Psoas muscle (tissue), 8 donors: ENCODE measurements around the gene GALNT15. TPM values are rescaled to one million over a fixed set of nuclear protein-coding genes. Genes with fewer than 3 reads are reported as not detected.

Experiments used
- ATAC-seq, 4 donors: fragments of 200-7000 bp; cut with Tn5 transposase; one replicate each; pipeline ENCODE4 v1.9.1; 2020; ENCODE audit warnings: moderate library complexity in 3 of 4, mild to moderate bottlenecking in 2 of 4
- DNase-seq, 2 donors: peaks; one replicate each; pipeline ENCODE4 v3.0.0-alpha.2; 2020
- H3K27ac ChIP-seq: fragments of 200-600 bp; one replicate; pipeline ENCODE4 v1.8.0; 2022
- H3K27me3 ChIP-seq, 3 donors: fragments of 200-600 bp in 1 of 3; one replicate each; pipeline versions ENCODE4 v1.6.1 to v1.8.0; 2013 to 2022; ENCODE audit warnings: low read length in 2 of 3, mild to moderate bottlenecking in 2 of 3, moderate library complexity in 1 of 3; ENCODE audit not compliant: insufficient read depth in 3 of 3
- H3K36me3 ChIP-seq, 2 donors: fragments of 200-600 bp in 1 of 2; one replicate each; pipeline versions ENCODE4 v1.6.1 to v1.8.0; 2013 to 2022; ENCODE audit warnings: low read depth in 1 of 2, mild to moderate bottlenecking in 1 of 2, moderate library complexity in 1 of 2; ENCODE audit not compliant: insufficient read depth in 1 of 2
- H3K4me1 ChIP-seq: fragments of 200-600 bp; one replicate; pipeline ENCODE4 v1.8.0; 2022
- H3K4me3 ChIP-seq: fragments of 200-600 bp; one replicate; pipeline ENCODE4 v1.8.0; 2022; ENCODE audit warnings: mild to moderate bottlenecking
- H3K9me3 ChIP-seq: fragments of 200-600 bp; one replicate; pipeline ENCODE4 v1.8.0; 2022
- WGBS, 3 donors: extraction: QIAGEN DNeasy Blood & Tissue Kit; methylation state at CpG; one replicate each; pipeline versions ENCODE4 v1.1.6 to v1.1.7; 2013; 5-methylcytosine and 5-hydroxymethylcytosine counted together
- intact Hi-C, 2 donors: fragments of 100-400 bp; cut with DNase I; formaldehyde crosslinking; loops; one replicate each; pipeline versions ENCODE4 v1.11.0 to v1.14.2; 2022
- polyA plus RNA-seq, 3 donors: library from polyadenylated mRNA; stranded (reverse); fragments of 200-250 nt; gene quantifications; one replicate each; pipeline ENCODE4 v1.2.3, GENCODE V29; 2013
- total RNA-seq, 4 donors: library from RNA; stranded (reverse); fragmentation: NEBNext Ultra II Directional in 2 of 4; extraction: Animal tissue kit (Norgen Biotek cat#: 25700) in 2 of 4; gene quantifications; one replicate each; pipeline versions ENCODE4 v1.2.1 to v1.2.4, GENCODE V29; 2021 to 2023
- TF ChIP-seq, protein P1 (sequence below): fragments of 200-600 bp; IDR thresholded peaks from one replicate; pipeline ENCODE4 v1.8.0; 2022; ENCODE audit warnings: antibody characterized with exemption
- donor health status: healthy with polysubstance abuse.
- donor health status: DM: no; HTN: no; CAD: no; lungs with moderate emphysema.
- donor health status: Bipolar disorder and iron deficiency.
- donor health status: healthy.
- donor health status: DM: yes; HTN: yes; CAD: no.
- donor health status: DM: no; HTN: no; CAD: no.
- donor health status: DM: no; HTN: no; CAD: no.
- donor health status: DM: yes; HTN: yes; CAD: no.

The GALNT15 gene
- total and polyA plus RNA-seq, 7 donors, result 5.5 to 50.6 (median 25.8) TPM

DNA sequence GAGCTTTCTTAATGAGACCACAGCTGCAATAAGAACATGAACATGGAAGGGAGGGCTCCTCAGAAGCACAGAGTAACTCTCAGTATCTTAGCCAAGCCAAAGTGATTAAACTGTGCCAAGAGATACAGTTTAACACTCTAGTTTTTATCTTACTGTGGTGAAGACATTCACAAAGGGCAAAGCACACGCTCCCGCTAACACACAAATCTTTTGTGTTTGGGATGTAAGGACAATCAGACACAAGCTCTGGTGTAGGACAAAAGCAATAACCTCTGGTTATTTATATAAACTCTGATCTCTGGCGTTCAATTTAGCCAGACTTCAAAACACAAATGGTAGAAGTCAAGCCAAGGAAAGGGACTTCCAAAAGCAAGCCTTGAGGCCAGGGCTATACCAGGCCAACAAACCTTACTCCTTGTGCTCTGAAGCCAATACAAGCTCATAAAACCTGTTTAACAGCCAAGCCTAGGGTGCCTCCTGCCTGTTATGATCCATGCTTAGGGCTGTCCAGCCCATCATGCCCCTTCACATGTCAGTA, 62.4 kb downstream of the GALNT15 start:
- intact Hi-C loops, result loop anchor here in 1 of 2 donors (5.0 kb wide), 1 partner anchor 40 kb away; no protein-coding TSS in a partner anchor
- Histone ChIP-seq H3K27ac (no peak overlapping the region), H3K27me3 (no peaks in the 10 kb centered on the region), H3K9me3 (no peaks in the 10 kb centered on the region), H3K4me1 (peaks cover 14% of the 10 kb centered on the region), H3K4me3 (no peak overlapping the region), H3K36me3 (no peaks in the 10 kb centered on the region)
- no peak for DNase-seq
- TF ChIP-seq, protein P1, sequence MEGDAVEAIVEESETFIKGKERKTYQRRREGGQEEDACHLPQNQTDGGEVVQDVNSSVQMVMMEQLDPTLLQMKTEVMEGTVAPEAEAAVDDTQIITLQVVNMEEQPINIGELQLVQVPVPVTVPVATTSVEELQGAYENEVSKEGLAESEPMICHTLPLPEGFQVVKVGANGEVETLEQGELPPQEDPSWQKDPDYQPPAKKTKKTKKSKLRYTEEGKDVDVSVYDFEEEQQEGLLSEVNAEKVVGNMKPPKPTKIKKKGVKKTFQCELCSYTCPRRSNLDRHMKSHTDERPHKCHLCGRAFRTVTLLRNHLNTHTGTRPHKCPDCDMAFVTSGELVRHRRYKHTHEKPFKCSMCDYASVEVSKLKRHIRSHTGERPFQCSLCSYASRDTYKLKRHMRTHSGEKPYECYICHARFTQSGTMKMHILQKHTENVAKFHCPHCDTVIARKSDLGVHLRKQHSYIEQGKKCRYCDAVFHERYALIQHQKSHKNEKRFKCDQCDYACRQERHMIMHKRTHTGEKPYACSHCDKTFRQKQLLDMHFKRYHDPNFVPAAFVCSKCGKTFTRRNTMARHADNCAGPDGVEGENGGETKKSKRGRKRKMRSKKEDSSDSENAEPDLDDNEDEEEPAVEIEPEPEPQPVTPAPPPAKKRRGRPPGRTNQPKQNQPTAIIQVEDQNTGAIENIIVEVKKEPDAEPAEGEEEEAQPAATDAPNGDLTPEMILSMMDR, result no peak
- WGBS, 3 donors, result 60 to 80% (median 63%) methylated on average over 3 of the region's 3 CpGs
- ATAC-seq, result no peak

DNA sequence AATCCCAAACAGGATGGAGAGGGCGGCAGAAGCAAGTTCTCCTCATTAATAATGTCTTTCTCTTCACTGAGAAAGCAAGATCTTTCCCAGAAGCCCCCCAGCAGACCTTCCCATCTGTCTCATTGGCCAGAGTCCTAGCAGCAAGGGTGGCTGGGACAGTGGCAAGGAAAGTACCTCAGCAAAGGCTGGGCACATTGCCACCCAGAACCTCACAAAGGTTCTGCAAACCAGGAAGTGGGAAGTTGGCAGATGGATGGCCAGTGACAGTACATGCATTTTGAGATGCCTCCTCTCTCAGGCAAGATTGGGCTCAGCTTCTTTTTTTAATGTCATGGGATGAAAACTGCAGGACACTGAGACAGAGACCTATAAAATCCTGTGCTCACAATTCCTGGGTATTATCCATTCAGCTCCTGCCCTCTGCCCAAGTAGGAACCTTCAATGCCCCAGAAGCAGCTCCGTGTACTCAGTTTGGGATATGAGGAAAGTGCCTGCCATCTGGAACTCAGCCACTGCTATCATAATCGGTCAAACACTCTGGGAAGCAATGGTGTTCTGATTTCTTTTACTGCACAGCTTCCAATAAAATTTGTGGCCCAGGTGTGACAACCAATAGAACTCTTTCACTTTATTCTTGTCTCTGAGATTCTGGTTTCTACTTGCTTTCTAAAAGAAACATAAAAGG, 64.7 kb downstream of the GALNT15 start:
- Histone ChIP-seq H3K27me3 (no peaks in the 10 kb centered on the region), H3K9me3 (no peaks in the 10 kb centered on the region), H3K4me3 (no peak overlapping the region), H3K36me3 (no peaks in the 10 kb centered on the region), H3K4me1 (peaks cover 24% of the 10 kb centered on the region), H3K27ac (peak overlapping the region; percentile 56)
- ATAC-seq (no peak), DNase-seq (no peak)
- 33 to 52% (median 35%) methylated on average over 3 of the region's 3 CpGs for WGBS, 3 donors
- intact Hi-C loops, result loop anchor here in 1 of 2 donors (5.0 kb wide), 1 partner anchor 42 kb away; no protein-coding TSS in a partner anchor
- TF ChIP-seq, protein P1, result no peak

DNA sequence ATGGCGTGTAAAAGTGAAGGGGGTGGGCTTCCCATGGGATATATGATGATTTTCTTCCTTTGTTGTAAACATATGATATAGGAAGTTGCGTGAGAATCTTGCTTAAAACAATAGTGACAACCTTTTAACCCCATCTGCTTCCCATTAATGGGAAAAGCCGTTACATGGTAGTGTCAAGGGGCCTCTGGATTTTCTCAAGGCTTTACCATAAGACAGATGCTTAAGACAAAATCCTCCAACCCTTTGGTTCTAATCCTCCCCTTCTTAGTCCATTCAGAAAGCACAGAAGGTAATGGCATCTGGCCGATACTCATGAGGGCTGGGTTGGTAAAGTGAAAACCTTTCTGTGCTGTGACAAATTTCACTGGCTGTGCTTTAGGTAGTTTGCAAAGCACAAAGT, 65.3 kb downstream of the GALNT15 start:
- Histone ChIP-seq H3K36me3 (no peaks in the 10 kb centered on the region), H3K4me1 (peaks cover 30% of the 10 kb centered on the region), H3K4me3 (no peak overlapping the region), H3K27me3 (no peaks in the 10 kb centered on the region), H3K9me3 (no peaks in the 10 kb centered on the region), H3K27ac (peak overlapping the region; percentile 56)
- ATAC-seq (no peak), DNase-seq (no peak)
- intact Hi-C loops, result loop anchor here (5.0 to 10.0 kb wide), 4 partner anchors 42 to 1035 kb away; partner anchors contain the start of gene CAPN7 (in 1 of the 2)
- 64 to 73% (median 72%) methylated on average over 4 of the region's 4 CpGs for WGBS, 3 donors
- TF ChIP-seq, protein P1, result no peak

DNA sequence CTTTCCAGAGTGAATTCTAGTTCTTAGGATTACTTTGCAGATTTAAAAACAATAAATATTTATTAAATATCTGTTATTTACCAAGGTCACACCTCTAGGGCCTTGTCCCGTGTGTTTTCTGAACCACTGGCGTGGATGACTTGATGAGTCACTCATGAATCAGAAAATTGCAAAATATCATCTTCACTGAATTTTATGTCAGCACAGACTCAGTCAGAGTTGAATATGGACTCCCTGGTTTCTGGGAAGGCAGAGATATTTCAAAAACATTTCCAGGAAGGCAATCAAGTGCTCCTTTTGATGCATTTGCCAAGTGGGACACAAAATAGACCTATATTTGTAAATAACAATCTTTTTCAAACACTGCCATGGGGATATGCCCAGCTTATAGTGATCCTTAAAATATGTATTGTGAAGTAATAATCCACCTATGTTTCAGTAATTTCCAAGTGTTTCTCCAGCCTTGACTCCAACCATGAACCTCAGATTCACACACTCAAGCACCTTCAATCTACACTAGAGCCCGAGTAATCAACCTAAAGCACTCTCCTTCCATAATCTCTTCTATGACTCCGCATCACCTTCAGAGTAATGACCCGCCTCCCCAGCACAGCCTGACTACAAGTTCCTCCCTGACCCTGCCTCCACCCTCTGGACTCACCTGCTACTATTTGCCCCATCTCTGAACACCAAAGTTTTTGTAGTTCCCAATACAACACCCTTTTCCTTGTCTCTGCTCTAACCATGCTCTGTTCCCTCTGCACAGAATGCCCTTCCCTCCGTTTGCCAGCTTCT, 65.9 kb downstream of the GALNT15 start:
- Histone ChIP-seq H3K4me1 (peaks cover 36% of the 10 kb centered on the region), H3K36me3 (no peaks in the 10 kb centered on the region), H3K27me3 (no peaks in the 10 kb centered on the region), H3K4me3 (no peak overlapping the region), H3K27ac (peak overlapping the region; percentile 56), H3K9me3 (no peaks in the 10 kb centered on the region)
- DNase-seq, result no peak
- 77 to 80% (median 78%) methylated on average over 6 of the region's 6 CpGs for WGBS, 3 donors
- TF ChIP-seq, protein P1, result no peak
- peak in 2 of 4 donors; percentile 23 to 38 for ATAC-seq
- intact Hi-C loops, result loop anchor here (10.0 kb wide), 3 partner anchors 426 to 1036 kb away; partner anchors contain the start of gene CAPN7 (in 1 of the 2)
